ENCODE results near the gene DLX1. TPM values are rescaled to one million over a fixed set of nuclear protein-coding genes. Genes with fewer than 3 reads are reported as not detected.

DLX1 gene
- total and polyA plus RNA-seq, 9 of the 15 experiments (the other 6 are each of a cell fraction or from before 2014, with no cell fraction given): 1.9 to 26.2 (median 9.6) TPM

- peak; percentile 21; the same call in 1 of the 2 replicates for TF ChIP-seq ZBTB40 (IDR thresholded peaks at IDR 0.05)
- TF ChIP-seq ZBTB40 (CRISPR knock-in tag; IDR thresholded peaks at IDR 0.05): no peak
- 0 out of 2 replicates have a peak, but pooled peaks have one; percentile 69 for TF ChIP-seq ZNF76 (CRISPR knock-in tag; IDR thresholded peaks at IDR 0.05; ENCODE audit: borderline replicate concordance)
- no peak for TF ChIP-seq NCOA2 (IDR thresholded peaks at IDR 0.05; ENCODE audit: partially characterized antibody in 2 of 2)
- TF ChIP-seq HCFC1 (IDR thresholded peaks at IDR 0.05; ENCODE audit: low read depth, low read length): peak; percentile 27; the same call in 1 of the 2 replicates
- peak; percentile 71 for TF ChIP-seq BRD9 (IDR thresholded peaks at IDR 0.05; ENCODE audit: low read depth, partially characterized antibody)
- TF ChIP-seq MBD2 (IDR thresholded peaks at IDR 0.05; ENCODE audit: borderline replicate concordance, low read depth): peak; percentile 56; the same call in 1 of the 2 replicates
- peak; percentile 46; the same call in 1 of the 2 replicates for TF ChIP-seq CHD2 (IDR thresholded peaks at IDR 0.05; ENCODE audit: low read depth, low read length)
- 0 out of 2 replicates have a peak, but pooled peaks have one; percentile 70 for TF ChIP-seq ATF7 (IDR thresholded peaks at IDR 0.05)
- TF ChIP-seq ZBTB1 (CRISPR knock-in tag; IDR thresholded peaks at IDR 0.05; ENCODE audit: borderline replicate concordance, low read depth): peak; percentile 85
- TF ChIP-seq CBFA2T3 (IDR thresholded peaks at IDR 0.05): peak; percentile 67
- TF ChIP-seq C11orf30 (IDR thresholded peaks at IDR 0.05; ENCODE audit: low read depth): no peak
- no peak for TF ChIP-seq KLF10 (CRISPR knock-in tag; IDR thresholded peaks at IDR 0.05)
- TF ChIP-seq E2F1 (CRISPR knock-in tag; IDR thresholded peaks at IDR 0.05): peak; percentile 55; the same call in 1 of the 2 replicates
- TF ChIP-seq TAF1 (IDR thresholded peaks at IDR 0.05; ENCODE audit: control insufficient read depth, extremely low read depth, insufficient read depth, low read length, severe bottlenecking): peak; percentile 89
- TF ChIP-seq SMARCA5 (IDR thresholded peaks at IDR 0.05): no peak
- peak; percentile 84 for TF ChIP-seq CXXC5 (CRISPR knock-in tag; IDR thresholded peaks at IDR 0.05)
- TF ChIP-seq BACH1 (tag; IDR thresholded peaks at IDR 0.05): no peak
These were observed 455 bp upstream of the DLX1 start (continued) for GRCh38 chr2:172084645-172085459.

Measured in K562 (cell line).